ENCODE measurements around the gene BUD13. TPM values are rescaled to one million over a fixed set of nuclear protein-coding genes. Genes with fewer than 3 reads are reported as not detected.

BUD13 gene
- total and polyA plus RNA-seq, 2 of the 4 experiments (the other 2 are of a cell fraction), result 11.2 to 14.0 TPM

DNA sequence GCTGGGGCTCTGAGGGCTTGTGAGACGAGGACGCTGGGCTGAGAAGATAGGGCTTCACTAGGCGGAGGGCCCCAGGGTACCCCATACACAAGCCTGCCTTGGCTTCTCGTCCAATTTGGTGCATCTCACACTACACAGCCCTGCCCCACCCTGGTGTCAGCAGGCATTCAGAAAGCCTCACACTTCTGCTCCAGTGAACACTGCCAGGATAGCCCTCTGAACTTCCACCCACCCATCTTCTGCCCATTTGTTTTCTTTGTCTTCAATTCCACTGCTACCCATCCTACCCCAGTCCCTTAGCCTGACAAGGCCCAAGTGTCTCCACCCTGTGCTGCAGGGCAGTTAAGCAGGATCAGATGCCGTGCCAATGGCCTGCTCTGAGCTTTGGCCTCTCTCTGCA, 1.9 kb upstream of the BUD13 start:
- dilution Hi-C loops (cut with HindIII; ENCODE audit: low sequenced_read_pairs, unreplicated experiment) (no loop called here), intact Hi-C loops (cut with micrococcal nuclease) (loop anchor here (5.0 kb wide), 1 partner anchor 1793 kb away; the partner anchor contains the start of gene IFT46), in situ Hi-C loops (cut with MboI; ENCODE audit: low sequenced_read_pairs) (no loop called here)
- Histone ChIP-seq H3K14ac (replicated peaks; ENCODE audit: low read depth, low read length) (no peak overlapping the region), H3K4me3 (ENCODE audit: insufficient read depth, low read depth, low read length) (no peak overlapping the region), H2AFZ (replicated peaks; ENCODE audit: low read length, poor library complexity) (no peak overlapping the region), H3K23ac (ENCODE audit: low read depth, low read length) (no peak overlapping the region), H3K4ac (ENCODE audit: low read depth, low read length) (no peak overlapping the region), H3K56ac (ENCODE audit: extremely low read depth, insufficient read depth, low read length) (no peak overlapping the region), H3K4me1 (ENCODE audit: control insufficient read depth, insufficient read depth, low read length) (peaks cover 5% of the 10 kb centered on the region), H3K27me3 (ENCODE audit: control insufficient read depth, insufficient read depth, low read length) (no peaks in the 10 kb centered on the region), H4K91ac (ENCODE audit: insufficient read depth, low read depth, low read length) (no peak overlapping the region), H4K20me1 (ENCODE audit: insufficient read depth, low read length) (no peaks in the 10 kb centered on the region; the same call in 1 of the 2 replicates), H2BK15ac (ENCODE audit: low read depth, low read length) (no peak overlapping the region), H3K4me2 (ENCODE audit: low read depth, low read length) (no peak overlapping the region), H3K9ac (ENCODE audit: low read depth, low read length) (no peak overlapping the region), H3K36me3 (ENCODE audit: control insufficient read depth, insufficient read depth, low read length) (peaks cover 14% of the 10 kb centered on the region), H3K9me1 (ENCODE audit: insufficient read depth, low read length) (peaks cover 5% of the 10 kb centered on the region; the same call in 1 of the 2 replicates), H2AK5ac (ENCODE audit: low read depth, low read length) (no peak overlapping the region), H3K79me1 (ENCODE audit: low read depth in 1 of 2, low read length in 2 of 2) (peaks cover 7 to 35% of the 10 kb centered on the region in 2 experiments; a peak in 3 of 4 replicates), H2BK20ac (ENCODE audit: low read depth, low read length) (no peak overlapping the region), H3K9me3 (ENCODE audit: control insufficient read depth, insufficient read depth, low read length) (no peaks in the 10 kb centered on the region), H4K5ac (ENCODE audit: low read depth, low read length) (no peak overlapping the region), H3K18ac (ENCODE audit: low read depth, low read length) (no peak overlapping the region), H2BK120ac (ENCODE audit: low read depth, low read length) (no peak overlapping the region), H4K8ac (ENCODE audit: low read depth in 2 of 2, low read length in 2 of 2) (no peak overlapping the region), H3K27ac (ENCODE audit: insufficient read depth, low read length) (no peak overlapping the region), H2AK9ac (replicated peaks; ENCODE audit: low read depth, low read length, poor library complexity) (no peak overlapping the region), H2BK5ac (ENCODE audit: low read depth, low read length, poor library complexity, severe bottlenecking) (no peak overlapping the region)
- DNase-seq (no peak), ATAC-seq (ENCODE audit: low read depth) (no peak)
- TF ChIP-seq SMC3 (IDR thresholded peaks at IDR 0.05; ENCODE audit: low read depth, low read length) (no peak), CHD1 (IDR thresholded peaks at IDR 0.05; ENCODE audit: low read depth, low read length) (no peak), MAFK (IDR thresholded peaks at IDR 0.05; ENCODE audit: low read depth, low read length) (no peak), MXI1 (IDR thresholded peaks at IDR 0.05; ENCODE audit: borderline replicate concordance, low read depth, low read length) (no peak), FOS (IDR thresholded peaks at IDR 0.05; ENCODE audit: low read depth, low read length) (no peak), RCOR1 (IDR thresholded peaks at IDR 0.05; ENCODE audit: insufficient replicate concordance, low read length) (no peak)
- TF ChIP-seq, protein P1, sequence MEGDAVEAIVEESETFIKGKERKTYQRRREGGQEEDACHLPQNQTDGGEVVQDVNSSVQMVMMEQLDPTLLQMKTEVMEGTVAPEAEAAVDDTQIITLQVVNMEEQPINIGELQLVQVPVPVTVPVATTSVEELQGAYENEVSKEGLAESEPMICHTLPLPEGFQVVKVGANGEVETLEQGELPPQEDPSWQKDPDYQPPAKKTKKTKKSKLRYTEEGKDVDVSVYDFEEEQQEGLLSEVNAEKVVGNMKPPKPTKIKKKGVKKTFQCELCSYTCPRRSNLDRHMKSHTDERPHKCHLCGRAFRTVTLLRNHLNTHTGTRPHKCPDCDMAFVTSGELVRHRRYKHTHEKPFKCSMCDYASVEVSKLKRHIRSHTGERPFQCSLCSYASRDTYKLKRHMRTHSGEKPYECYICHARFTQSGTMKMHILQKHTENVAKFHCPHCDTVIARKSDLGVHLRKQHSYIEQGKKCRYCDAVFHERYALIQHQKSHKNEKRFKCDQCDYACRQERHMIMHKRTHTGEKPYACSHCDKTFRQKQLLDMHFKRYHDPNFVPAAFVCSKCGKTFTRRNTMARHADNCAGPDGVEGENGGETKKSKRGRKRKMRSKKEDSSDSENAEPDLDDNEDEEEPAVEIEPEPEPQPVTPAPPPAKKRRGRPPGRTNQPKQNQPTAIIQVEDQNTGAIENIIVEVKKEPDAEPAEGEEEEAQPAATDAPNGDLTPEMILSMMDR (conservative IDR thresholded peaks at IDR 0.05; ENCODE audit: low read depth, low read length), result no peak
- ChIA-PET POLR2A (ENCODE audit: unreplicated experiment) (no interaction called here), CTCF (no interaction called here)
- no TSS peak for BruUV-seq (replicated peaks)
- WGBS, 2 experiments (ENCODE audit: extremely low coverage in 2 of 2, insufficient read length in 1 of 2), result no CpG with 5 or more reads among the region's 5 CpGs

All from IMR-90 (cell line).